GM10847 (cell line): ENCODE data around the gene LRRC53.

Source experiments
- POLR2A ChIP-seq: IDR thresholded peaks from 2 replicates; pipeline ENCODE4 v1.6.1; 2011; ENCODE audit not compliant: insufficient read length; ENCODE audit errors: extremely low read depth

Gene LRRC53

DNA sequence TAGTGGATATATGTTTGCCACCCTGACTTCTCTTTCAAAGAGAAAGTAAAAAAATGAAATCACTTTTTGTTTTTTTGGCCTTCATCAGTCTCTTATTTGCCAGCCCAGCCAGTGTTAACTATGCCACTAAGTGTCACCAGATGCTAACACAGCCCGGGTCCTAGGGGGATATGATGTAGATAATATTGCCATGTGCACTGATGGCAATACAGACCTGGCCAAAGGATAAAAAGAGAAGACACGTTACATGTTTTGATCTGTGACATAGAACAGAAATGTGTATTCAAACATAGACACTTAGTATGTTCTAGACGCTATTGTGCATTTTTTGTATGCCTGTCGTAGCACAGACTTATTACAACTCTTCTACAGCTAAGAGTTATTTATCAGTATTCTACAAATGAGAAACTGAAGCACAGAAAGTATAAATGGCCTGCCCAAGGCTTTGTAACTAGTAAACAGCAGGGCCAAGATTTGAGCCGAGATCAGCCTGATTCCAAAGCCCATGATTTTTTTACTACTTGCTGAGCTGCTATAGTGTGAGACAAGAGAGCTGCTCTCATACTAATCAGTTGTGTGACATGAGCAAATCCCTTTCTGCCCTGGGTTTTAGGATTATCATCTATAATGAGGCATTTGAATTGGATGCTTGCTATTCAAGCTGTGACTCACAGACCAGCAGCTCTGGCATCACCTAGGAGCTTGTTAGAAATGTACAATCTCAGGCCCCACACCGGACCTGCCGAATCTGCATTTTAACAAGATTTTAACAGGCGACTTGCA is 6.3 kb downstream of the LRRC53 start:
- TF ChIP-seq POLR2A, result no peak

DNA sequence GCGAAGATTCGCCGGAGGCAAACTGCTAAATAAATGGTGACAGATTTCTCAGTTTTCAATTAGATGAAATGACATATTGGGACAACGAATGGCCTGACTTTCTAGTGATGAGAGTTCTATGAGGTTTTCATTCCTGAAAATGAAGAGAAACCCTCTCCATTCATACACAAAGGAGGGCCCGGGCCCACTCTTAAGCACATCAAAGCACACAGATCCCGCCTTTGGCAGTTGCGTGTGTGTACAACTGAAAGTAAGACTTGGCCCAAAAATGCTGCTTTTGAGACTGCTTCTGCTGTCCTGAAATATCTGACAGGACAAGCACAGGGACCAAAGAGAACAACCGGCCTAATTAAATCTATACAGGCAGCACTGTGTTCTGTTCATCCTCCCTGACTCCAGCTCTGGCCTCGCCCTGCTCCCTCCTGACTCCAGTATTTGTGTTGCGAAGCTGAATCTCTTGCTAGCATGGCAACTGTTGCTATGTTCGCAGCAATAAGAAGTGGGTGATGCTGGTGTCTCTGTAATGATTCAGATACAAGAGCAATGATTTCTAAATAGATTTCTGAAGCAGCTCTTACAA is 7.4 kb downstream of the LRRC53 start:
- TF ChIP-seq POLR2A, result no peak

DNA sequence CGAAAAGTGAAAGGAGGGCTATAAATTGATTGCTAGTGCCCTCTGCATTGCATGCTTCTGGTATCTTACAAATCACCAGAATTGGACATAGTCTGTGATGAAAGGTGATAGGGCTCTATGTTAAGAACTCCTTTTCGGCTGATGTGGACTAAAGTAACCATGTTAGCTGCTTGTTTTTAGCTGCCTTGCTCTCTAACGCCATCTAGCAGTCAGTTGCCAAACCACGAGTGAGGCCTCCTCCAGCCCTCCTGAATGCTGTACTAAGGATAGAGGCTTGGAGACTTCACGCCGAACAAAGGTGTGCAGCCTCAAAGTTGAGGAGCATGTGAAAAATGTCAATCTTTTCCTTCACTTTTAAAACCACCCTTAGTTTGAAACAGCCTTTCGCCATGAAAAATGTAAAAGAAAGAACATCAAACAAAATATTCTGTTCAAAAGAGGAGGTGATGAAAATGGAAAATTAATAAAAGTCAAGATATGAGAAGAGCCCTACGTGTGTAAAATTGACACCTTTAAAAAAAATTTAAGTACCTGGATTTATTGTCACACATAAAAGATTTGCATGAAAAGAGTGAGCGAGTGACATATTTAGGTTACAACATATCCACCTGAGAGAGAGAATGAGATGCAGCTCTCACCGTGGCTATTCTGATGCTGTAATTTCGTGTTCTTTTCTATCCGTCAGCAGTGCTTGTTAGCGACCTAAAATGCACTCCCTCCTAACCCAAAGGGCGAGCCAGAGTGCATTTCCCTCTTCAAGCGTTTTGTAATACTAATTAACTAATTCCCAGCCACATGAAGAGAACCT is 8.1 kb downstream of the LRRC53 start:
- no peak for TF ChIP-seq POLR2A

DNA sequence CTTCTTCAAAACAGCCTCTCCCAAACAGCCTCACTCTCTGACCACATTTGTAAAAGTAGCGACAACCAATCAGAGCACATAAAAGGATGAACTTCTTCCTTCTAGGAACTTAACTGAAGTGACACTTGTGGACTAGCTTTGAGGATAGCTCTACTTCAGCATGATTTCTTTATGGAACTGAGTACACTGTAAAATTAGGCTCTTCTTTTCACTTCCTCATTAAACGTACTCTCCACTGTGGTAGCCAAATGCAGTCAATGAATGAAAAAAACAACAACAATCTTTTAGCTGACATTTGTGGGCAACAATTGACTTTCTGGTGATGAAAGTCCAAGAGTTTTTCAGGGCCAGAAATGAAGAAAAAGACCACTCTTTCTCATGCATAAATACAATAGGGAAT is 9.6 kb downstream of the LRRC53 start:
- no peak for TF ChIP-seq POLR2A

DNA sequence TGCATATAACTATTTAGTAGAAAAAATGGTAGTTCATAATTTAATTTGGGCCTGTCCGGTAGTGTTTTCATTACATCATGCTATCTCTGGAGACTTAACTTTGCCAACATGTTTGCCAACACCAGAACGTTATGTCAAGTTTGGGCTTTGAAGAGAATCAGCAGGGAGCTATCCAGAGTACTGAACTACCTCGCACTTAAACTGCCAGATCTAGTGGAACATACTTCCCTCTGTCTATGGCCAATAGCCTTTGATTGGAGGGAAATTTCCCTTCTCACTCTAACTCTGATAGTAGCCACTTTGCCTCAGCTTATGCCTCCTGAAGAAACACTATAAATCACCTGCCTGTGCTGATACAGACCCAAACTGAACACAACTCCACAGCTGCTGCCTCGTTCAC is 10.0 kb downstream of the LRRC53 start:
- no peak for TF ChIP-seq POLR2A

DNA sequence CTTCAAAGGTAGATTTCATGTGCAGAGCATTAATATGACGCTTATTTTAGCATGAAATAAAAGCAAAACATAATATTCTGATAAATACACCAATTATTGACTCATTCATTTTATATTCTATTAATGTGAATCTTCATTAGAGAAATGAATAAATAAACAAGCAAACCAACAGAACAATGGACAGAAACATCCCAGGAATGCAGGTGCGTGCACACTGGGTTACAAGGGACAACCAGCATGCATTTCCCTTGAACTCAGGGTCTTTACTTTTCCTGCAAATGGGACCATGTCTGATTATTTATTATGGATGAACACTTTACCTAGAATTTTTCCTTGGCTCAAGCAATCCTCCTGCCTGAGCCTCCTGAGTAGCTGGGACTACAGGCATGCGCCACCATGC is 13.5 kb downstream of the LRRC53 start:
- no peak for TF ChIP-seq POLR2A

DNA sequence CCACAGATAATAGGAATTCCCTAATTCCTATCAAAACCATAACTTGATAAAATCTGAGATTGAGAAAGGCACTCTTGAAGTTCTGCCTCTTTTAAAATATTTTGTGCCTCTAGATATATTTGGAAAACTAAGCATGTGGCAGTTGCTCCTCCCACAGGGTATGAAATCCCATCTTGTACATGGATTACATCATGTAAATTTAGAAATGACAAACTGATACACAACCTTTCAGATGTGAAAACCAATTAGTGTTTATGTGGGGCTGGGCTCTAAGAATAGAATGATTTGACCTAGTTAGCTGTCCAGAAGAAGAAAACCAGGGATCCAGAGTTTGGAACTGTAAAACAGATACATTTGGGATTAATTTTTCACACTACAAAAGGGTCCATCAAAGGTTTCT is 15.7 kb downstream of the LRRC53 start:
- TF ChIP-seq POLR2A, result no peak

DNA sequence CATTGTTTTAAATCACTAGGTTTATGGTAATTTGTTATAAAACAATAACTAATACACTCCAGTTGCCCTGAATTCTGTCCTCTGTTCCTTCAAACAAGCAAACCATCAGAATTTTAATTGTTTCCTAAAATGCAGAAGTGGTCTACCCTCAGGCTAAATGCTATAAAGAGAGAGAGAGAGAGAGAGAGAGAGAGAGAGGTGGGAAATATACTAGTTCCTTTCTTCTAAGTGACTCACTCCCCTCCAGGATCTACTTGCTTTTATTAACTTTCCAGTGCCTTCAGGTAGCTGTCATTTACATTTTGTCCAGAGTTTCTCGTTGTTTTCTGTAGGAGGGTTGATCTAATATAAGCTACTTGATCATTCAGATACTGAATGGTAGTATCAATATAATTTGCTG is 26.4 kb downstream of the LRRC53 start:
- TF ChIP-seq POLR2A, result no peak

DNA sequence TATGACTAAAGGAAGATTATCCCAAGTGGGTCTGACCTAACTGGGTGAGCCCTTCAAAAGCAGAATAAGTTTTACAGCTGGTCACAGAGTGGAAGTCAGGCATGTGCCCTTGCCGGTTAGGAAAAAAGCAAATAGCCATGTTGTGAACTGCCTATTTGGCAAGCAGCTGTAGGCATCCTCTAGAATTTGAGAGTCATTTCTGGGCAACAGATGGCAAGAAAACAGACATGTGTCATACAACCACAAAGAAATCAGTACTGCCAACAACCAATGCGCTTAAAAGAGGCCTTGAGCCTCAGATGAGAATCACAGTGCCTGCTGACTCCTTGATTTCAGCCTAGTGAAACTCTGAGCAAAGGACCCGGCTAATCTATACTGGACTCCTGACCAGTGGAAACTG is 26.8 kb downstream of the LRRC53 start:
- no peak for TF ChIP-seq POLR2A

DNA sequence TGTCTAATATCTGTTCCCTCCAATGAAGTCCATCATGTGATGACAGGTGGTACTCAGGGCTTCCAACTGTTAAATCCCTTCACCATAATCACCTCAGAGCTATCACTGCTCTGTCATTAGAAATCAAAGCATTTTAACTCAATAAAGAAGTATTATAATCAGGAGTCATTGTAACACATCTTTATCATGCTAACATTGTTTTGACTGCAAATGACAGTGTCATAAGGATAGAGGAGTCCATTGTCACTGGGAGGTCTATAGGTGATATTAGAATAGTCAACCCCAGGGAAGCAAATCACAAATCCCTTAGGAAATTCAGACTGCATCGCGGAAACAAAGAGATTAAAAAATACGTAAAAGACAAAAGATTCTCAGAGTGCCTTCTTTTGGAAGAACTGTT is 30.8 kb downstream of the LRRC53 start:
- TF ChIP-seq POLR2A, result no peak

DNA sequence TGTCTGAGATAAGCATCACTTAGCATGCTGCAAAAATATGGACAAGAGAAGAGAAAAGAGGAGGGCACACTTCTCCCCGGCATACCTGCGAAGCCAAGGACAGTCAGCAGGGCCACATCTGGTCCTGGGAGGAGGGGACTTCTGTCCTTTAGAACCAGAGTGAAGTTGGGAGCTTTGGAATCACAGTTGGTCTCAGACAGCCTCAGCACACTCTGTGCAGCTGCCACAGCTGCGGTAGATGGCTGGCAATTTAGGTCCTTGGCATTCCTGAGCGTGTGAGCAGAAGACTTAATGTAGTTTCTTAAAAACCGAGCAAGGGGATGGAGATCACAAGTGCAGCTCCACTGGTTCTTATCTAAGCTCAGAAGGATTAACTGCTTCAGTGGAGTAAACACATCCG is 32.3 kb downstream of the LRRC53 start:
- no peak for TF ChIP-seq POLR2A

DNA sequence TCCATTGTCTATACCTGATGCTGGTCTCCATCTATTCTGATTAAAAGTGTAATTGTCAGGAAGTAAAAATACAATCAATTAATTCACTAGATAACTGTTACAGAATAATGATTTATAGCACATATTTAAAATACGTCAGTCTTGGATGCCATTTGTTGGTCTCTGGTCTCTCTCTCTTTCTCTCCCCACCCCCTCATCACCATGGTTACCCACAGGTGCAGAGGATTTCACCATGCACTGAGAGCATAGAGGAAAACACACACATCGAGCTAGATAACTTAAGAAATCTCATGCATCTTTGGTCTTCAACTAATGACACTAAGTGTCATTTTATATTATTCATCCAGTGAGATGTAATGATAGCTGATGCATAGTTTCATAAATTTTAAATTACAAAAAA is 33.4 kb downstream of the LRRC53 start:
- TF ChIP-seq POLR2A, result no peak

DNA sequence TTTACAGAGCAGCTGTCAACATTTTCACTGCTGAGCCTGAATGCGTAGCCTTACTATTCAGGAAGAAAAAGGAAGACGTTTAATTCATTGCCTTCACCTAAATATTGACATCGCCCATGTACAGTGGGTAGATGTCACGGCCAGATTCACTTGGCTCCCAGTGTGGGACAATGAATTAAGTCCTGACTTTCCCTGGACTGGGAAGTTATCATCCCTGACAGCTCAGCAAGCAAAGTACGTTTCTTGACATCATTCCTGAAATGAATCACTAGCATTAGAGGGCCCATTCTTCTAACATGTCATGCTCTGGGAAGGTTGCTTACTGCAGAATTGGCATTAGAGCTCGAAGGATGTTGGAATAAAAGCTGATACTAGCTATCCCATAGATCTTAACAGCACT is 37.8 kb downstream of the LRRC53 start:
- TF ChIP-seq POLR2A, result no peak

DNA sequence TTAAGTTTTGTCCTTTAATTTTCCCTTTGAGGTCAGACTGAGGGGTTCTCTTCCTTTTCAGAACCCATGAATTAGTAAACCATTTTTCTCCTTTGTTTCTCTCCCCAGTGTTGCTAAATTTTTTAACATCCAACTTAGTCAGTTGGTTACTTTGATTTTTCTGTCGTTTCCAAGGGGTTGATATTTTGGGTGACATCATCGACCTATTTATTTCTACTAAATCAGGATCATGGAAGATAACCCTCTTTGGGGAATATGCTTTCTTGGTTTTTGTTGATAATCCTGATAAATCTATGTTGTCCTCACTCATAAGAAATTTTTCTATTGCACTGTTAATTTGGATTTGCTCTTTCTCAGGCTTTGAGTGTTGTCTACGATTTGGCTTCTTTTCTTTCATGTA is 40.9 kb downstream of the LRRC53 start:
- TF ChIP-seq POLR2A, result no peak

DNA sequence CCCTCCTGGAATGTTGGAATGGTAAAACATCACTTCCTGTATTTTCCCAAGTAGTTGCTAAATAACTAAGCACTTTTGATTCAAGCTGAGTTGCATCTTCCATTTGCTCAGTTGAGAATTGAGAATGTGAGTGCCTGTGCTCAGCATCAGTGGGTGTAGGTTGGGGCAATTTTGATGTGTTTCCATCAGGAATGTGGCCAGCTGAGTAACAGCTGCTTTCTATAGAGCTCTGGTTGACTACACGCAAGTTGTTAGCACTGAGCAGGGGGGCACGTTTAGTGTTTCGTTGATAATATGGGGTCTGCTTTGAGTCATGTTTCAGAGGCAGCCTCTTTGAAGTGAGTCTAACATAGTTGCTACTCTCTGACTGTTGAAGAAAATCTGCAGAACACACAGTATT is 41.5 kb downstream of the LRRC53 start:
- TF ChIP-seq POLR2A, result no peak

DNA sequence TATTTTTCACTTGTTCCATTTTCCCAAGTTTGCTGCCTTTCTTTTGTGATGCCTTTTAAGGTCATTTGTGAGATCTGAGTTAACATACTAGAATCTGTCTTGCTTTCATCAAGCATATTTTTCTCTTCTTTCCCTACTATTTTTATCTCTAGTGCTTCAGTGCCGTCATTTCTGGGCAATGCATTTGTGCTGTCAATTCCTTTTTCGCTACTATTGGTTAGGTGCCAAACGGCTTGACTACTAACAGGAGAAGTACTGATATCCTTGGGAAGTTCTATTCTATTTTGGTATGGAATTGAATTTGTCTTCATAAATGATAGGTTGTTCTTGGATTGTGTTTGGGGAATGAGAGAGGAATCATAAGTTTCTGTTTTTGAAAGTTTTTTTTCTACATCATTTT is 42.2 kb downstream of the LRRC53 start:
- no peak for TF ChIP-seq POLR2A
